ENCODE data around the gene EBPL.

EBPL gene

DNA sequence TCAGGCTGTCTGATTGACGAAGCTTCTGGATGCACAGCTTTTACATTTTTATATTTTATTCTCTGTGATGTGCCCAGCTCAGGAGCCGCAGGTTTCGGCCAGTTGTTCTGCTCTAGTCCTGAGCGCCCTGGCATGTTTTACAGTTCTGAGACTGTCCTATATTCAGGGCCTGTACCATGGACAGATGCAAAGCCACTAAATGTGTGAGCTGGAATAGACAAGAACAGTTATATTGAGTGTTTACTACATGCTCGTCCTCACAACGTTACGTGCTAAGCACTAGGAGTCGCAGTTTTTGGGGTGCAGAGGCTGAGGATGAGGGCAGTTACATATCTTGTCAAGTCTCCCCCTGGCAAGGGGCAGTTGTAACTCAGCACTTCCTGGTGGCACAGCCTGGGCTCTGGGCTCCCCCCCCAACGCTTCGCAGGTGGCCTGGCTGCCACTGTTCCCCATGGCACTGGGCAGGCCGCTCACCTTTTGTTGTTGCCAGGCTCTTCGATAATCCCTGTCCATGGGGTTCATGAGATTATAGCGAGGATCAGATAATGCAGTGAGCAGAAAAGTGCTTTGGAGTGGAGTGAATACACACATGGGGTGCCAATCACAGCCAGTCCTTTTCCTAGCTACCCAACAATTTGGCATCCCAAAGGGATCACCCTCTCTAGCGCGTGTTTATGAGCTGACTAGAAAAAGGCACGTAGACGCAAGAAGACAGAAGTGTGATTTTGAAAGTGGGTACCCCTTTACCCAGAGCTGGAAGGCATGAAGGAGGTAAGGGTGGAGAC is 39.5 kb downstream of the EBPL start:
- H3K27me3 ChIP-seq (ENCODE audit: insufficient read depth, low read depth): no peaks in the 10 kb centered on the region
- no peak overlapping the region for H3K9ac ChIP-seq
- no peak overlapping the region for H2AFZ ChIP-seq (ENCODE audit: low read depth)
- TF ChIP-seq, protein P1, sequence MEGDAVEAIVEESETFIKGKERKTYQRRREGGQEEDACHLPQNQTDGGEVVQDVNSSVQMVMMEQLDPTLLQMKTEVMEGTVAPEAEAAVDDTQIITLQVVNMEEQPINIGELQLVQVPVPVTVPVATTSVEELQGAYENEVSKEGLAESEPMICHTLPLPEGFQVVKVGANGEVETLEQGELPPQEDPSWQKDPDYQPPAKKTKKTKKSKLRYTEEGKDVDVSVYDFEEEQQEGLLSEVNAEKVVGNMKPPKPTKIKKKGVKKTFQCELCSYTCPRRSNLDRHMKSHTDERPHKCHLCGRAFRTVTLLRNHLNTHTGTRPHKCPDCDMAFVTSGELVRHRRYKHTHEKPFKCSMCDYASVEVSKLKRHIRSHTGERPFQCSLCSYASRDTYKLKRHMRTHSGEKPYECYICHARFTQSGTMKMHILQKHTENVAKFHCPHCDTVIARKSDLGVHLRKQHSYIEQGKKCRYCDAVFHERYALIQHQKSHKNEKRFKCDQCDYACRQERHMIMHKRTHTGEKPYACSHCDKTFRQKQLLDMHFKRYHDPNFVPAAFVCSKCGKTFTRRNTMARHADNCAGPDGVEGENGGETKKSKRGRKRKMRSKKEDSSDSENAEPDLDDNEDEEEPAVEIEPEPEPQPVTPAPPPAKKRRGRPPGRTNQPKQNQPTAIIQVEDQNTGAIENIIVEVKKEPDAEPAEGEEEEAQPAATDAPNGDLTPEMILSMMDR (conservative IDR thresholded peaks at IDR 0.05; ENCODE audit: low read depth, low read length): no peak
- no peaks in the 10 kb centered on the region for H3K79me2 ChIP-seq (ENCODE audit: insufficient read depth, low read depth)
- H3K4me1 ChIP-seq (ENCODE audit: low read depth, poor library complexity, severe bottlenecking): no peaks in the 10 kb centered on the region
- H3K27ac ChIP-seq: no peak overlapping the region
- H3K36me3 ChIP-seq (ENCODE audit: insufficient read depth): no peaks in the 10 kb centered on the region
- H3K4me2 ChIP-seq: no peak overlapping the region
- no peak overlapping the region for H3K4me3 ChIP-seq (IDR thresholded peaks at IDR 0.05; ENCODE audit: insufficient read depth, low read depth, low read length)
- H4K20me1 ChIP-seq (ENCODE audit: insufficient read depth): no peaks in the 10 kb centered on the region

DNA sequence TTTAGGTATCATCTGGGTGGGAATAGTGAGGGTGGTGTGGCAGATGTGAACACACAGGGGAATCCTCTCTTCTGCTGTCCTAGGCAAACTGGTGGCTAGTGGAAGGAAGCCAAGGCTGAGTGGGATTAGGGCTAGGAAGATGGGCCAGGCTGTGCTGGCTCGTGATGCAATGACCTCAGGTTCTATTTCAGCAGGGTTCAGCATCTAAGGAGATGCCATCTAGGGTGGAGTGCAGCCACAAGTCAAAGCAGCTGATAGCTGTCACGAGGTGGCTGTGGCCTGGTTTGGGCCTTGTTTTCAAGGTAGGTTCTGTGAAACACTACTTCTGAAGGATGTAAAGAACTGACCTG is 41.3 kb downstream of the EBPL start:
- Histone ChIP-seq H3K27me3 (ENCODE audit: insufficient read depth, low read depth) (no peaks in the 10 kb centered on the region), H4K20me1 (ENCODE audit: insufficient read depth) (no peaks in the 10 kb centered on the region), H3K36me3 (ENCODE audit: insufficient read depth) (no peaks in the 10 kb centered on the region), H2AFZ (ENCODE audit: low read depth) (no peak overlapping the region), H3K9ac (no peak overlapping the region), H3K79me2 (ENCODE audit: insufficient read depth, low read depth) (no peaks in the 10 kb centered on the region), H3K4me2 (no peak overlapping the region), H3K27ac (no peak overlapping the region), H3K4me1 (ENCODE audit: low read depth, poor library complexity, severe bottlenecking) (no peaks in the 10 kb centered on the region), H3K4me3 (IDR thresholded peaks at IDR 0.05; ENCODE audit: insufficient read depth, low read depth, low read length) (no peak overlapping the region)
- TF ChIP-seq, protein P1 (conservative IDR thresholded peaks at IDR 0.05; ENCODE audit: low read depth, low read length): no peak

DNA sequence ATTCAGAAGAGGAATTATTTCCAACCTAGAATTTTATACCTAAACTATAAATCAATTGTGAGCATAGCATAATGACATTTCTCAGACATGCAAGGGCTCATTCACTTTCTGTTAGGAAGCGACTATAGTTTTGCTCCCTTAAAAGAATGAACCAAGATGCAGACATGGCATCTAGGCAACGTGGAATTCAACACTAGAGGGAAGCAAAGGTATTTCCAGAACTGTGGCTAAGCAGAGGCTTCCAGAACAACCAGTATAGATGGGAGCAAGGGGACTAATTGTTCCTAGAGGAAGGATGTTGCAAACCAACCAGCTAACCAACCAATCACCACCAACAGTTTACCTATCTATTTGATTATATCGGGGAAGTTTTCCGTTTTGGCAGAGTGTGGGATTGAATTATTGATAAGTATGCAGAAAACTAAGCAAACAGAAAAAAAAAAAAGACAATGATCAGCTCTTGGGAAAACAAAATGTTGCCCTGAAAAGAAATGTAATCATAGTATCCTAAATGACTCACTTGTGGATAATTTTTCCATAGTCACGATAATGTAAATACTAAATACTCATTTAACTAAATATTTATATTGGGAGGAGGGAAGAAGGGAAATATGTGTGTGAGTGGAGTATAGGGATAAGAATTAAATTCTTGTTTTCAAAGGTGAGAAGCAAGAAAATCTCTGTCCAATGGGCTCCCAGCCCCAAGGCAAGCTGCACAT is 41.9 kb downstream of the EBPL start:
- no peaks in the 10 kb centered on the region for H3K4me1 ChIP-seq (ENCODE audit: low read depth, poor library complexity, severe bottlenecking)
- TF ChIP-seq, protein P1 (conservative IDR thresholded peaks at IDR 0.05; ENCODE audit: low read depth, low read length): no peak
- H4K20me1 ChIP-seq (ENCODE audit: insufficient read depth): no peaks in the 10 kb centered on the region
- no peak overlapping the region for H3K4me2 ChIP-seq
- H3K79me2 ChIP-seq (ENCODE audit: insufficient read depth, low read depth): no peaks in the 10 kb centered on the region
- H3K27ac ChIP-seq: no peak overlapping the region
- no peak overlapping the region for H2AFZ ChIP-seq (ENCODE audit: low read depth)
- no peak overlapping the region for H3K4me3 ChIP-seq (IDR thresholded peaks at IDR 0.05; ENCODE audit: insufficient read depth, low read depth, low read length)
- no peaks in the 10 kb centered on the region for H3K36me3 ChIP-seq (ENCODE audit: insufficient read depth)
- no peaks in the 10 kb centered on the region for H3K27me3 ChIP-seq (ENCODE audit: insufficient read depth, low read depth)
- no peak overlapping the region for H3K9ac ChIP-seq

DNA sequence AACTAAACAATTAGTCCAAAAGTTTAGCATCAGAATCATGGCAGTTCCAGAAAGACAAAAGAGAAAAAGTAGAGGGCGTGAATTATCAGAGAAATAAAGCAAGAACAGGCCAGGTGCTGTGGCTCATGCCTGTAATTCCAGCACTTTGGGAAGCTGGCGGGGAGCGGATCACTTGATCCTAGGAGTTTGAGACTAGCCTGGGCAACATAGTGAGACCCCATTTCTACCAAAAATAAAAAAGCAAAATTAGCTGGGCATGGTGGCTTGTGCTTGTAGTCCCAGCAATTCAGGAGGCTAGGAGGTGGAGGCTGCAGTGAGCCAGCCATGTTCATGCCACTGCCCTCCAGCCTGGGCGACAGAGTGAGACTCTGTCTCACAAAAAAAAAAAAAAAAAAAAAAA is 44.6 kb downstream of the EBPL start:
- Histone ChIP-seq H3K36me3 (ENCODE audit: insufficient read depth) (no peaks in the 10 kb centered on the region), H3K79me2 (ENCODE audit: insufficient read depth, low read depth) (no peaks in the 10 kb centered on the region), H3K27ac (no peak overlapping the region), H3K9ac (no peak overlapping the region), H4K20me1 (ENCODE audit: insufficient read depth) (no peaks in the 10 kb centered on the region), H3K4me3 (IDR thresholded peaks at IDR 0.05; ENCODE audit: insufficient read depth, low read depth, low read length) (no peak overlapping the region), H2AFZ (ENCODE audit: low read depth) (no peak overlapping the region), H3K4me2 (no peak overlapping the region), H3K4me1 (ENCODE audit: low read depth, poor library complexity, severe bottlenecking) (no peaks in the 10 kb centered on the region), H3K27me3 (ENCODE audit: insufficient read depth, low read depth) (no peaks in the 10 kb centered on the region)
- TF ChIP-seq, protein P1 (conservative IDR thresholded peaks at IDR 0.05; ENCODE audit: low read depth, low read length): no peak
